ENCODE measurements around the gene CORIN. TPM values are rescaled to one million over a fixed set of nuclear protein-coding genes. Genes with fewer than 3 reads are reported as not detected.

CORIN gene
- total RNA-seq, result 0.61 TPM
- long read RNA-seq, result 0 reads

GRCh38 chr4:47837908-47838294, at the start of gene CORIN:
TSS of gene CORIN (minus strand) at chr4:47838067. CDS start at chr4:47837949, 118 bp downstream.
- DNase-seq (ENCODE audit: low spot score), result no peak

- DNase-seq (ENCODE audit: low spot score), result no peak
Observed at GRCh38 chr4:47882228-47882627, 44.4 kb upstream of the CORIN start.

- no peak for DNase-seq (ENCODE audit: low spot score)
Observed at GRCh38 chr4:47879458-47879857, 41.6 kb upstream of the CORIN start.

DNA sequence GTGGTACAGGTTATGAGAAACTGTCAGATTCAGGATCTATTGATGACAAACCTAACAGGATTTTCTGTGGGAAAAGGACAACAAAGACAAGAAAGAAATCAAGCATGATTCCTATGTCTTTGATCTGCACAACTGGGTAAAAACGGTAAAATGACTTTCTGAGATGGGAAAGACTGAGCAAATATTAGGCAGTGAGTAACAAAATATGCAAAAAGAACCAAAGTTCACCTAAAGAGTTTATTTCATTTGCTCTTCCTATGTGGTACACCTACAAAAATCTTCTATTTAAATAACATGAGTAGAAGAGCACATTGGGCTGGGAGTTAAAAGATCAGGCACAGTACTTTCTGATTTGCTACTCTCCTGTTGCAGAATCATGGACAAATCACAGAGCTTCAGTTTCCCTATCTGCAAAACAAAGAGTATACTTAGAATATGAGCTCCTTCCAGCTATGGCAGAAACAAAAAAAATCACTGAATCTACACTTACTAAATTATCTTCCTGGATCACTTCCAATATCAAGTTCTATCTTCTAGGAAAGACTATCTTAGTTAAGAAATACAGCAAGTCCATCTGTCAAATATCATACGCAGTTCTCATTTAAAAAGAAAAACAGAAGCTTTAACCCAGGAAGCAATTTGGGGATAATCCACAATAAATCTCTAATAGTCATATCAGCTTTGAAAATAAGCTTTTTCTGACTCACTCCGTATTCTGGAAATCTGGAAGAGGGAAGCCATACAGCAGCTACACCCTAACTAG, 39.1 kb upstream of the CORIN start:
- DNase-seq (ENCODE audit: low spot score), result no peak

DNA sequence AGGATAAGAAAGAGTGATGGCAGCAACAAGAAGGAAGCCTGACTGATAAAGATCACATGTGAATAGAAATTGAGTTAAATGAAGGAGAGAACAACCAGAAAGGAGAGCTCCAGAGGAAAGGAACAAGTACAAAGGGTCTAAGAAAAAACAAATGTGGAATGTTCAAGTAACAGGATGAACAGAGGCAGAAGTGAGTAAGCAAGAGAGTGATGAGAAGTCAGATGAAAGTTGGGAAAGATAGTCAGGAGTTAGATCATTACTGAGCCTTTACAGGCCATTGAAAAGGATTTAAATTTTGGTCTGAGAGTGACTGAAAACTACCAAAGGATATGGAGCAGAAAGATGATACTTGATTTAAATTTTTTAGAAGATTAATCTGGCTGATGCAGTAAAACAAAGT, 38.4 kb upstream of the CORIN start:
- DNase-seq (ENCODE audit: low spot score), result no peak

DNA sequence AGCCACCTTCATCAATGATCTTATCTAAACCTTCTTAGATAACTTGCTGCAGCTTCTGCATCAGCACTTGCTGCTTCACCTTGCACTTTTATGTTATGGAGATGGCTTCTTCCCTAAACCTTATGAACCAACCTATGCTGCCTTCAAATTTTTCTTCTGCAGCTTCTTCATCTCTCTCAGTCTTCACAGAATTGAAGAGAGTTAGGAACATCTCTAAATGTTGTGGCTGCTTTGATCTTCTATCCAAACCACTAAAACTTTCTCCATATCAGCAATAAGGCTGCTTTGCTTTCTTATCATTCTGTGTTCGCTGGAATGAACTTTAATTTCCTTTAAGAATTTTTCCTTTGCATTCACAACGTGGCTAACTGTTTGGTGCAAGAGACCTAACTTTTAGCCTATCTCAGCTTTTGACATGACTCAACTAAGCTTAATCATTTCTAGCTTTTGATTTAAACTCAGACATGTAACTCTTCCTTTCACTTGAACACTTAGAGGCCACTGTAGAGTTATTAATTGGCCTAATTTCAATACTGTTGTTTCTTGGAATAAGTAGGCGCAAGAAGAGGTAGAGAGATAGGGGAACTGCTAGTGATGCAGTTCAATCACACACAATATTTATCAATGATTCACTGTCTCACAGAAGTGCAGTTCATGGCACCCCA, 36.1 kb upstream of the CORIN start:
- no peak for DNase-seq (ENCODE audit: low spot score)

DNA sequence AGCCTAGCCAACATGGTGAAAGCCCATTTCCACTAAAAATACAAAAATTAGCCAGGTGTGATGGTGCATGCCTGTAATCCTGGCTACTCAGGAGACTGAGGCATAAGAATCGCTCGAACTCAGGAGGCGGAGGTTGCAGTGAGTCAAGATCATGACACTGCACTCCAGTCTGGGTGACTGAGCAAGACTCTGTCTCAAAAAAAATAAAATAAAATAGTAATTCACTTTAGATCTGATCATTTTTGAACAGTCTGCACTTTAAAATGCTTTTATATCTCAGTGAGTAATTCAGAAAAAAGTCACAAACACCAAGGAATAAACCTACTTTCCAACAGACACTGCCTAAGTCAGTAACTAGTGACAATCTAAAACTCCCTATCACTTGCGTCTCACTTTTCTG, 25.6 kb upstream of the CORIN start:
- DNase-seq (ENCODE audit: low spot score), result no peak

- DNase-seq (ENCODE audit: low spot score), result no peak
Observed at GRCh38 chr4:47862297-47862696, 24.4 kb upstream of the CORIN start.

DNA sequence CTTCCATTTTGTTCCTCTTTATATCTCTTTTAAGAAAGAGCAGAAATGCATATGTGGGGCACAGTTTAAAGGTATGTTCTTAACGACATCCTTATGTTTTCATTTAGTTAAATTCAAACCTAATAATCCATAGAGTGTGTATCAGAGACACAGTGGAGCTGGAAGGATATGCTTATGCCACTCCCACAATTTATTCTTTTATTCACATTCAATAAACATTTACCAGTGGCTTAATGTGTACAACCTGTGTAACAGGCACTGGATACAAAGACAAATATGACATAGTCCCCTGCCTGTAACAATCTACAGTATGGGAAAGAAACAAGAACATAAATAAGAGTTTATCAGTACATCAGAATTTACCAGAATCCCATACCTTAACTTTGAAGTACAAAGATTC, 22.4 kb upstream of the CORIN start:
- DNase-seq (ENCODE audit: low spot score), result no peak

DNA sequence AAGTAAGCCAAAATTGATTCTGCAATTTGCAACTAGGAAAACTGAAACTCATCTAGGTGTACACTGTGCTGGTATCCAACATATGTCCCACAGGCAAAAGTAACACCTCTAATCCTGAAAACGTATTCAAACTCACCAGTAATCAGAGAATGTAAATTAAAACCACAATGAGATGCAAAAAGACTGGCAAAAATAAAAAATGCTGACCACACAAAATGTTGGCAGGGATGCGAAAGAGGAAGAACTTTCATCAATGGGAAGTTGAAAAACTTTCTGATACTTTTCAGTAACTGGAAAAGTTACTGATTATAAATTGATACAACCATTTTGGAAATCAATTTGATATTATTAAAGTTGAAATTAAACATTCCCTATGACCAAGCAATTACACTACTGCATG, 20.1 kb upstream of the CORIN start:
- no peak for DNase-seq (ENCODE audit: low spot score)

- no peak for DNase-seq (ENCODE audit: low spot score)
Observed at GRCh38 chr4:47856713-47857112, 18.8 kb upstream of the CORIN start.

DNA sequence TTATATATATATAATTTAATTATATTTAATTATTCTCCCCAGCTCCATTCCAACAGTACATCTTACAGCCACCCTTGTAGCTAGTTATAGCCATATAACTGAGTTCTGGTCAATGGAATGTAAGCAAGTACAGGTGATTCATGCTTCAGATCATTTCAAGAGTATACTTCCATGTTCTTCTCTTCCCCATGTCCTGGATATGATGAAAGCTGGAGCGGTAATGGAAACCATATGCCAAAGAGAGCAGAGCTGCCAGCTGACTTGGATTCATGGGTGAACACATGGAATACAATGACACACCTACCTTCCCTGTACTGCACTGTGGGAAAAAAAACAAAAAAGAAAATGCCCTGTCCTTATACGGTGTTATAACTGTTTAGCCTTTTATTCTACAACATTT, 17.5 kb upstream of the CORIN start:
- DNase-seq (ENCODE audit: low spot score), result no peak

GRCh38 chr4:47852136-47852535, 14.3 kb upstream of the CORIN start:
- DNase-seq (ENCODE audit: low spot score), result no peak

DNA sequence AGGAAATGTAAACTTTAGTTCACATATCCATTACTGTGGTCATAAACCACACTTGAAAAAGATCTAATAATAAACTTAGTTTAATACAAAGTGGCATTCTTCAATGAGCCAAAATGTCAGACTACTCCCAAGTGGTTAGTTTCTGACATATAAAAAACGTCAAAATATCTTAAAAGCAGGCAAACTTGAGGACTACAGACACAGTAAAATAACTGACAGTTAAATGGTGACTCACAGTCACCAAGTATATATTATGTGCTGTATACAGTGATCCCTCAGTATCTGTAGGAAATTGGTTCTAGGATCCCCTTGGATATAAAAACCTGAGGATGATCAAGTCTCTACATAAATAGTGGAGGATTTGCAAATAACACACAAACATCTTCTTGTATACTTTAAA, 11.6 kb upstream of the CORIN start:
- no peak for DNase-seq (ENCODE audit: low spot score)

GRCh38 chr4:47848041-47848440, 10.2 kb upstream of the CORIN start:
- DNase-seq (ENCODE audit: low spot score), result no peak

DNA sequence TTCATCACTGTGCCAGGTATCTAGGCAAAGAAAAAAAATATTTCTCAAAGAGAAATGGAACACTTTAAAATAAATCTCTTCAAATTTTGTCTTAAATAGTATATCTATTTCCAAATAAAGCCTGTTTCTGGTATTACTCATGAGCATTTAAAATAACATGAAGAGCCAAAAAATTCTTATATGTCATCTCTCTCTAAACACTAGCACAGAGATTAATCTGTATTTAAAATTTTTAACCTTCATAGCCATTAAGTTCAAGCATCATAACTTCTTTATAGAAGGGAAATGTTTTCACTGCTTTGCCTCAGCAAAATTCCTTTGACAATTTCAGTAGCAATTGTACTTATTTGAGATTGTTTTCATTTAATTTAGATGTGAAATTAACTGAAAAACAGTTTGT, 5.1 kb upstream of the CORIN start:
- no peak for DNase-seq (ENCODE audit: low spot score)

- DNase-seq (ENCODE audit: low spot score), result no peak
Observed at GRCh38 chr4:47840291-47840690, 2.4 kb upstream of the CORIN start.

DNA sequence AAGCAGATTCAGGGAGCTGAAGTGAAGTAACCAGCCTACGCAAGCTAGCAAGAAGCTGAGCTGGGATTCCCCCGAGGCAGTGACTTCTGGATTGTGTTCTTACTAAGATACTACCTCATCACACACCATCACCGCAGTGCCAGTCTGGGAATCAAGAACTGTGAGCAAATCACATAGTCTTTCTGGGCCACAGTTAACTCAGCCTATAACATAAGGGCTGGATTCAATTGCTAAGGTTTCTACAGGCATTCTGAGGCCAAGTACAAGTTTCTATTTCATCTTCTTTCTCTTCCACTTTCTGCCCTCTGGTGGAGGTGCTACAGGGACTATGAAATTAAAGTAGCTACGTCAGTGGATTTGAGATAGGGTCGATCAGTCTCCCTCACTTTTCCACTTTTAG, 1.4 kb upstream of the CORIN start:
- no peak for DNase-seq (ENCODE audit: low spot score)

DNA sequence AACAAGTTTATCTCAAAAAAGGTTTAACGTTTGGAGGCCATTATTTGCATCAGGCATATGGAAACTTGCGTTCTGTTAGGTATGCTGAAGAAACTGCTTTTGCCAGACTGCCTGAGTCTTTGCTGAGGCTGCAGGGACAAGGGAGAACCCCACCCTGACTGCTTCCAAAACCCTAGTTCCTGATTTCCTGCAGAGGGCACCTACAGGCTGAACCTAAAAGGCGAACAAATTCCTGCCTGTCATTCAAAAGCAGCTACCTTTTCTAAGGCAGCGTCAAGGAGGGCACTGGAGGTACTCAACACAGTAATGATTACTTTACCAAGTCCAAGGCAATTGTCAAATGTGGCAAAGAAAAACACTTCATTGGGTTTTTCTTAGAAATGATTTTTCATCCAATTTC, 578 bp upstream of the CORIN start:
- DNase-seq (ENCODE audit: low spot score), result no peak

GRCh38 chr4:47837094-47837907, 566 bp downstream of the CORIN start:
- DNase-seq (ENCODE audit: low spot score), result no peak

GRCh38 chr4:47836641-47837093, 1.2 kb downstream of the CORIN start:
- peak; percentile 91 for DNase-seq (ENCODE audit: low spot score)

DNA sequence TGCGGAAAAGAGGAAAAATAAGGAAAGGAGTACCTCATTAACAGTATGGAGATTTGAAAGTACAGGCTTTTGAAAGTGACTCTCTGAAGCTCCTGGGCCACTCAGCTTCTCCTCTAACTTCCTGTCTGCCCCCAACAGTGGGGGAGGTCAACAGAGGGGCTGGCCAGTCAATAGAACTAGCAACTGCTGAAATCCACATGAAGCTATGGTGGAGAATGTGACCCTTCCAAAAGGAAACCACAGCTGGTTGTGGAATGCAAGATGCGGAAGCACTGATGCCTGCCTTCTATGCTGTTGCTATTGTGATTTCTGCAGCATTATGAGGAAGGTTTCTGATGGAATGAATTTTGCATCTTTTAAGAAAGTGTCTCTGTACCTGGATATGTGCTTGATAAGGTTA, 2.4 kb downstream of the CORIN start:
- DNase-seq (ENCODE audit: low spot score), result no peak
